Right forelimb (tissue), 1 donor: ENCODE measurements around the gene TMEM59L.
A peak's percentile ranks its signal among the peaks of the same experiment; 100 is the strongest.
"Not testable (repeated sequence)": the region's sequence is repeated elsewhere in the genome, so short reads cannot be mapped to it uniquely, and the experiment has no call there.

Experiments used
- DNase-seq: peaks from one replicate; pipeline ENCODE4 v3.0.0-alpha.2; 2018

Gene TMEM59L

GRCh38 chr19:18594096-18594823, 18.4 kb upstream of the TMEM59L start:
- peak; percentile 83 for DNase-seq

- no peak for DNase-seq
Measured at GRCh38 chr19:18594824-18595373, 17.8 kb upstream of the TMEM59L start.

- no peak for DNase-seq
Measured at GRCh38 chr19:18595475-18595874, 17.2 kb upstream of the TMEM59L start.

- DNase-seq: no peak
Measured at GRCh38 chr19:18596752-18597157, 15.9 kb upstream of the TMEM59L start.

GRCh38 chr19:18597809-18598660, 14.6 kb upstream of the TMEM59L start:
- DNase-seq: no peak

GRCh38 chr19:18599485-18599884, 13.2 kb upstream of the TMEM59L start:
- DNase-seq: no peak

GRCh38 chr19:18600692-18601397, 11.8 kb upstream of the TMEM59L start:
- not testable (repeated sequence) for DNase-seq

GRCh38 chr19:18601875-18602274, 10.8 kb upstream of the TMEM59L start:
- DNase-seq: no peak

- no peak for DNase-seq
Measured at GRCh38 chr19:18603255-18603957, 9.3 kb upstream of the TMEM59L start.

- DNase-seq: no peak
Measured at GRCh38 chr19:18603958-18604819, 8.5 kb upstream of the TMEM59L start.

- DNase-seq: no peak
Measured at GRCh38 chr19:18604820-18605159, 7.9 kb upstream of the TMEM59L start.

- DNase-seq: no peak
Measured at GRCh38 chr19:18605196-18605545, 7.5 kb upstream of the TMEM59L start.

- no peak for DNase-seq
Measured at GRCh38 chr19:18605546-18606280, 7.0 kb upstream of the TMEM59L start.

- DNase-seq: no peak
Measured at GRCh38 chr19:18606281-18607225, 6.1 kb upstream of the TMEM59L start, which contains the start of gene CRLF1. TSS of gene CRLF1 (minus strand) at chr19:18606799. CDS start at chr19:18606656, 143 bp downstream.

- no peak for DNase-seq
Measured at GRCh38 chr19:18607226-18608101, 5.2 kb upstream of the TMEM59L start.

GRCh38 chr19:18608102-18608804, 4.4 kb upstream of the TMEM59L start:
- no peak for DNase-seq

GRCh38 chr19:18608805-18609716, 3.6 kb upstream of the TMEM59L start:
- no peak for DNase-seq
